SU-DHL-6 (cell line): ENCODE results near the gene GRM7.

Source experiments
- H2AFZ ChIP-seq: fragments of 200-600 bp; sonication (generic); 2 replicates; pipeline ENCODE4 v1.6.1; 2014; ENCODE audit warnings: low read depth, mild to moderate bottlenecking, moderate library complexity, mixed read lengths, antibody characterized with exemption, low read length; ENCODE audit not compliant: severe bottlenecking
- H3F3A ChIP-seq: fragments of 200-600 bp; shearing (Covaris generic); 2 replicates; pipeline ENCODE4 v1.6.0; 2016; ENCODE audit warnings: antibody characterized with exemption, mild to moderate bottlenecking; ENCODE audit not compliant: insufficient read depth
- H3K27ac ChIP-seq: fragments of 200-600 bp; sonication (generic); 2 replicates; pipeline ENCODE4 v1.5.1; 2016; ENCODE audit warnings: low read depth, mild to moderate bottlenecking, low read length, moderate library complexity, mixed read lengths
- H3K27me3 ChIP-seq: fragments of 200-600 bp; sonication (generic), shearing (Covaris generic); 2 replicates; pipeline ENCODE4 v1.6.0; 2014; ENCODE audit warnings: mild to moderate bottlenecking, low read length
- H3K36me3 ChIP-seq: fragments of 200-600 bp; sonication (generic); 2 replicates; pipeline ENCODE4 v1.6.1; 2014; ENCODE audit warnings: mild to moderate bottlenecking, low read length, mixed read lengths
- H3K4me2 ChIP-seq: fragments of 300-600, 200-600 bp; shearing (Covaris generic), sonication (generic); 2 replicates; pipeline ENCODE4 v1.6.0; 2014; ENCODE audit warnings: low read length, low read depth, mild to moderate bottlenecking; ENCODE audit not compliant: poor library complexity, severe bottlenecking
- H3K4me3 ChIP-seq: fragments of 200-600 bp; sonication (generic); 2 replicates; pipeline ENCODE4 v1.5.1; 2014; ENCODE audit warnings: antibody characterized with exemption, low read length, mild to moderate bottlenecking, mixed read lengths; ENCODE audit not compliant: insufficient read depth, poor library complexity, severe bottlenecking
- H3K79me2 ChIP-seq: fragments of 200-600 bp; sonication (generic); 2 replicates; pipeline ENCODE4 v1.6.1; 2014; ENCODE audit warnings: mild to moderate bottlenecking, low read length, moderate library complexity; ENCODE audit not compliant: insufficient read depth
- H3K9ac ChIP-seq: fragments of 200-600 bp; sonication (generic); 2 replicates; pipeline ENCODE4 v1.7.0; 2014; ENCODE audit warnings: mild to moderate bottlenecking, low read length
- H3K9me2 ChIP-seq: fragments of 200-600 bp; sonication (generic); replicated peaks from 2 replicates; pipeline ENCODE4 v1.6.1; 2014; ENCODE audit warnings: low read length; ENCODE audit not compliant: insufficient read depth
- H3K9me3 ChIP-seq: fragments of 200-600 bp; sonication (generic); 2 replicates; pipeline ENCODE4 v1.6.1; 2014; ENCODE audit warnings: low read length, mixed read lengths; ENCODE audit not compliant: insufficient read depth
- H4K20me1 ChIP-seq: fragments of 200-600 bp; sonication (generic); 2 replicates; pipeline ENCODE4 v1.6.1; 2014; ENCODE audit warnings: low read depth, mild to moderate bottlenecking, antibody characterized with exemption, low read length, moderate library complexity, mixed read lengths
- CTCF ChIP-seq: fragments of 200-600 bp; sonication (generic); IDR thresholded peaks from one replicate; pipeline ENCODE4 v1.5.1; 2017; ENCODE audit warnings: antibody characterized with exemption, mild to moderate bottlenecking, low read length, moderate library complexity; ENCODE audit not compliant: insufficient read depth, poor library complexity, severe bottlenecking
- EZH2phosphoT487 ChIP-seq: fragments of 200-600 bp; sonication (generic), shearing (Covaris generic); conservative IDR thresholded peaks from 2 replicates; pipeline ENCODE4 v1.6.1; 2018; ENCODE audit warnings: mild to moderate bottlenecking, antibody characterized with exemption, low read length, moderate library complexity, mixed read lengths

Gene GRM7

GRCh38 chr3:7158516-7158915 lies 297.6 kb downstream of the GRM7 start:
- no peaks in the 10 kb centered on the region for H3K27me3 ChIP-seq
- H2AFZ ChIP-seq: no peak overlapping the region
- no peaks in the 10 kb centered on the region for H3K9me2 ChIP-seq
- no peak overlapping the region for H3K4me3 ChIP-seq
- H3K9me3 ChIP-seq: no peaks in the 10 kb centered on the region
- TF ChIP-seq EZH2phosphoT487 (no peak), CTCF (no peak)
- H3K4me2 ChIP-seq: no peak overlapping the region
- H3K27ac ChIP-seq: no peak overlapping the region
- H3K79me2 ChIP-seq: no peaks in the 10 kb centered on the region
- no peaks in the 10 kb centered on the region for H3K36me3 ChIP-seq
- no peaks in the 10 kb centered on the region for H3F3A ChIP-seq
- no peaks in the 10 kb centered on the region for H4K20me1 ChIP-seq
- no peak overlapping the region for H3K9ac ChIP-seq

- Histone ChIP-seq H3K27me3 (no peaks in the 10 kb centered on the region), H3K9ac (no peak overlapping the region), H3K4me2 (no peak overlapping the region), H3K9me2 (no peaks in the 10 kb centered on the region), H3K4me3 (no peak overlapping the region), H3K9me3 (no peaks in the 10 kb centered on the region), H3K27ac (no peak overlapping the region), H3K79me2 (no peaks in the 10 kb centered on the region), H2AFZ (no peak overlapping the region), H4K20me1 (no peaks in the 10 kb centered on the region), H3F3A (no peaks in the 10 kb centered on the region), H3K36me3 (no peaks in the 10 kb centered on the region)
- TF ChIP-seq CTCF: no peak
- TF ChIP-seq EZH2phosphoT487: no peak
Observed at GRCh38 chr3:7160689-7161088, 299.8 kb downstream of the GRM7 start.

- H4K20me1 ChIP-seq: no peaks in the 10 kb centered on the region
- H3K79me2 ChIP-seq: no peaks in the 10 kb centered on the region
- no peaks in the 10 kb centered on the region for H3K9me3 ChIP-seq
- no peak overlapping the region for H3K27ac ChIP-seq
- H3K9ac ChIP-seq: no peak overlapping the region
- no peak overlapping the region for H3K4me3 ChIP-seq
- H3K9me2 ChIP-seq: no peaks in the 10 kb centered on the region
- no peak overlapping the region for H2AFZ ChIP-seq
- no peak overlapping the region for H3K4me2 ChIP-seq
- TF ChIP-seq EZH2phosphoT487: no peak
- no peak for TF ChIP-seq CTCF
- H3K27me3 ChIP-seq: no peaks in the 10 kb centered on the region
- no peaks in the 10 kb centered on the region for H3K36me3 ChIP-seq
- no peaks in the 10 kb centered on the region for H3F3A ChIP-seq
Observed at GRCh38 chr3:7166460-7166859, 305.5 kb downstream of the GRM7 start.
